MM.1S (cell line): ENCODE data around the gene SRGAP2.
"Not testable (repeated sequence)": the region's sequence is repeated elsewhere in the genome, so short reads cannot be mapped to it uniquely, and the experiment has no call there.

Experiments used
- DNase-seq: peaks from one replicate; pipeline ENCODE4 v3.0.0-alpha.2; 2015
- H2AFZ ChIP-seq: fragments of 300-600 bp; sonication (generic); 2 replicates; pipeline ENCODE4 v1.6.0; 2016; ENCODE audit warnings: antibody characterized with exemption, low read length
- H3F3A ChIP-seq: fragments of 300-600 bp; sonication (generic); 2 replicates; pipeline ENCODE4 v1.6.1; 2016; ENCODE audit warnings: mild to moderate bottlenecking, antibody characterized with exemption, low read length, moderate library complexity, mixed read lengths; ENCODE audit not compliant: insufficient read depth
- H3K27ac ChIP-seq: fragments of 300-600 bp; sonication (generic); 2 replicates; pipeline ENCODE4 v1.5.1; 2016; ENCODE audit warnings: mild to moderate bottlenecking, low read length
- H3K27me3 ChIP-seq: fragments of 300-600 bp; sonication (generic); replicated peaks from 2 replicates; pipeline ENCODE4 v1.6.0; 2016; ENCODE audit warnings: low read length; ENCODE audit not compliant: insufficient read depth
- H3K36me3 ChIP-seq: fragments of 300-600 bp; sonication (generic); replicated peaks from 2 replicates; pipeline ENCODE4 v1.6.1; 2016; ENCODE audit warnings: mild to moderate bottlenecking, low read length, mixed read lengths; ENCODE audit not compliant: insufficient read depth
- H3K4me1 ChIP-seq: fragments of 300-600 bp; sonication (generic); 2 replicates; pipeline ENCODE4 v1.6.1; 2016; ENCODE audit warnings: low read length, mixed read lengths
- H3K4me2 ChIP-seq: fragments of 300-600 bp; sonication (generic); 2 replicates; pipeline ENCODE4 v1.6.0; 2016; ENCODE audit warnings: low read depth, low read length
- H3K4me3 ChIP-seq: fragments of 300-600 bp; sonication (generic); 2 replicates; pipeline ENCODE4 v1.5.1; 2016; ENCODE audit warnings: low read length, mixed read lengths
- H3K79me2 ChIP-seq: fragments of 300-600 bp; sonication (generic); 2 replicates; pipeline ENCODE4 v1.6.1; 2016; ENCODE audit warnings: mixed run types, low read length, mixed read lengths
- H3K9ac ChIP-seq: fragments of 300-600 bp; sonication (generic); 2 replicates; pipeline ENCODE4 v1.6.1; 2016; ENCODE audit warnings: low read length, mixed read lengths
- H3K9me2 ChIP-seq: fragments of 300-600 bp; sonication (generic); replicated peaks from 2 replicates; pipeline ENCODE4 v1.6.1; 2016; ENCODE audit warnings: mild to moderate bottlenecking, low read length, mixed read lengths; ENCODE audit not compliant: insufficient read depth
- H3K9me3 ChIP-seq: fragments of 300-600 bp; sonication (generic); replicated peaks from 2 replicates; pipeline ENCODE4 v1.6.1; 2016; ENCODE audit warnings: mild to moderate bottlenecking, low read length, mixed read lengths; ENCODE audit not compliant: insufficient read depth
- H4K20me1 ChIP-seq: fragments of 300-600 bp; sonication (generic); 2 replicates; pipeline ENCODE4 v1.6.1; 2016; ENCODE audit warnings: mild to moderate bottlenecking, low read length, moderate library complexity, mixed read lengths; ENCODE audit not compliant: insufficient read depth

Gene SRGAP2

GRCh38 chr1:206246129-206246886 lies 43.0 kb downstream of the SRGAP2 start:
- not testable (repeated sequence) for DNase-seq, H3K4me1 ChIP-seq, H3K9ac ChIP-seq, H3K36me3 ChIP-seq, H3K9me2 ChIP-seq, H3K9me3 ChIP-seq, H3K4me3 ChIP-seq, H2AFZ ChIP-seq, H3F3A ChIP-seq, H3K27ac ChIP-seq, H3K27me3 ChIP-seq, H3K4me2 ChIP-seq, H3K79me2 ChIP-seq, H4K20me1 ChIP-seq

DNA sequence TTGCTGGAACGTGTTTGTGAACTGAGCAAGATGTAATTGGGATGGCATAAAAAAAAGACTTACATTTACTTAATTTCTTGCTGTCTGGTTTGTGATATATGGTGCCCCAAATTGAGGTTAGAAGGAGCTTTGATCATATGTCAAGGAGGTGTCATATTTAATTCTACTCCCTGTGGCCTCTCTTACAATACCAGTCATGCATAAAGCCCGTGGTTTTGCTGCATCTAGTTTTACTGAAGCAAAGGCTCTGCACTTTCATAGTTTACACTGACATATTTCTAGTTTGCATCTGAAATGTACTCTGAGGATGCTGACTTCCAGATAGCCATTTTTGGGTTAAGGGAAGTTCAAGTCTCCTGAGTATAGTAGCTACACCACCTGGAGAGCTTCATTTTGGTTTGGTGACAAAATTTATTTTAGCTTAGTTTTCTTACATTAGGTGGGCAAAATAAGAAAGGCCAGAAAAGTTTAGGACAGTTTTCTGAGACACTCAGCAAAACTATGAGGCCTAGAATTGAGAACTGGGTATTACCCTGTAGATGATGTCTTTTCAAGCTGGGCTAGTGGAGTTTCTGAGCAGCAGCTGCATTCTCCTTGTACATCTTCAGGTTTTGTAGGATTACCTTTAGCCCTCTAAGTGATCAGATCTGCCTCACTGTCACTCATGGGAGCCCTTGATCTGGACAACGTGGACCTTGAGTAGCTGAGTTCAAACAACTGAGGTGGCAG lies 47.8 kb downstream of the SRGAP2 start:
- H3F3A ChIP-seq, H4K20me1 ChIP-seq, H3K4me3 ChIP-seq, H3K9ac ChIP-seq, H3K27ac ChIP-seq, H3K4me1 ChIP-seq, H3K4me2 ChIP-seq, H3K9me3 ChIP-seq, DNase-seq, H2AFZ ChIP-seq, H3K27me3 ChIP-seq, H3K9me2 ChIP-seq, H3K36me3 ChIP-seq, H3K79me2 ChIP-seq: not testable (repeated sequence)

DNA sequence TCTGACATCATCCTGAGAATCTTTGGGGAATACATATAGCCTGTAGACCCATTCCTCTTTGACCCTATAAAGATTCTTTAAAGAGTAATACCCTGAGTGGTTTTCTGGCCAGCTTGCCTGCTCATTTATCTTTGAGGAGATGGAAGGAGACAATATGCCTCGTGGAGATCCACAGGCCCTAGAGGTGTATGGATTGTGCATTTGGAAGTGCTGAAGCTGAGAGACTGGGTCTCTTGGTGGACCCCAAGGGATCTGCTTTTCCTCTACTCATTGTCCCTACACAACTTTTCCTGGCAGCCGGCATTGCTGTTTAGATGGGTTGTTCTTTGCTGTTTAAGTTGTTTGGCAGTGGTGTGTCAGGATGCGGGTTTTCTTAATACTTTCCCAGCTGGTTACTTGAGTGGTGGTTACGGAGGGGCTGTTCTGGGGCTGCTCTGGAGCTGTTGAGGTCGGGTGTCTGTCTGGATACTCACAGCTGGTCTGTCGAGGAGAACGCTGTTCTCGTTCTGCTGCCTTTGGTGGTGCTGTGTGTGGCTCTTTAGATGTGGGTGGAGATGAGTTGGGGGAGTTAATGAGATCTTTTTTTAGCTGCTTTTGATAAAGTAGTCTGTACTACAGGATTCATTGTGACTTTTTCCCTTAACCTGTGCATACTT lies 49.5 kb downstream of the SRGAP2 start:
- not testable (repeated sequence) for DNase-seq, H3K4me2 ChIP-seq

More for the DNA sequence above, 49.5 kb downstream of the SRGAP2 start:
- H3K9me3 ChIP-seq, H3K9ac ChIP-seq, H2AFZ ChIP-seq, H3K4me1 ChIP-seq, H3K27me3 ChIP-seq, H3K9me2 ChIP-seq, H3K36me3 ChIP-seq, H3K27ac ChIP-seq, H3F3A ChIP-seq, H3K79me2 ChIP-seq, H3K4me3 ChIP-seq, H4K20me1 ChIP-seq: not testable (repeated sequence)
